Esophagus squamous epithelium (tissue), 5 donors: ENCODE results near the gene STAP2. TPM values are rescaled to one million over a fixed set of nuclear protein-coding genes. Genes with fewer than 3 reads are reported as not detected.

Experiments
- DNase-seq: peaks from one replicate; lab custom pipeline; 2025; lab: John Stamatoyannopoulos, UW
- H3K27ac ChIP-seq, 4 donors: fragments of 200-600 bp; sonication (generic); one replicate each; pipeline ENCODE4 v1.5.1; 2016 to 2019; ENCODE audit warnings: mild to moderate bottlenecking in 1 of 4
- H3K27me3 ChIP-seq, 4 donors: fragments of 200-600 bp; sonication (generic); 1 replicate in 3 of 4; 2 replicates in 1 of 4; pipeline versions ENCODE4 v1.5.1 to v1.6.0; 2017 to 2021; ENCODE audit warnings: antibody characterized with exemption in 1 of 4
- H3K36me3 ChIP-seq, 3 donors: fragments of 200-600 bp; sonication (generic); one replicate each; pipeline ENCODE4 v1.5.1; 2016 to 2019
- H3K4me1 ChIP-seq, 3 donors: fragments of 200-600 bp; sonication (generic); one replicate each; pipeline ENCODE4 v1.5.1; 2017 to 2019
- H3K4me3 ChIP-seq, 4 donors: fragments of 200-600 bp; sonication (generic); 1 replicate in 3 of 4; 2 replicates in 1 of 4; pipeline ENCODE4 v1.5.1; 2016 to 2019; ENCODE audit warnings: mild to moderate bottlenecking in 2 of 4, moderate library complexity in 1 of 4
- H3K9me3 ChIP-seq, 3 donors: fragments of 200-600 bp; sonication (generic); one replicate each; pipeline ENCODE4 v1.5.1; 2016 to 2019
- CTCF ChIP-seq, 6 experiments: fragments of 450-650 bp in 4 of 6; fragments of 200-600 bp in 2 of 6; sonication (generic) in 2 of 6; IDR thresholded peaks; one replicate each; pipeline ENCODE4 v1.5.1; 2016 to 2019; ENCODE audit warnings: antibody characterized with exemption in 6 of 6, mild to moderate bottlenecking in 4 of 6, moderate library complexity in 4 of 6
- POLR2A ChIP-seq, 4 donors: fragments of 450-650 bp; IDR thresholded peaks; one replicate each; pipeline ENCODE4 v1.6.1; 2017; ENCODE audit warnings: antibody characterized with exemption in 4 of 4, mild to moderate bottlenecking in 4 of 4, moderate library complexity in 3 of 4
- WGBS, 2 donors: methylation state at CpG; one replicate each; pipeline ENCODE4 v1.1.5; 2018; 5-methylcytosine and 5-hydroxymethylcytosine counted together
- intact Hi-C: fragments of 100-400 bp; cut with DNase I; formaldehyde crosslinking; loops from one replicate; pipeline ENCODE4 v1.15.0; 2022
- total RNA-seq, 4 donors: library from RNA; depleted of rRNA; stranded (reverse); fragments of >200 nt; gene quantifications; one replicate each; pipeline ENCODE4 v1.1.0, GENCODE V29; 2016
- donor health status: DM: yes; HTN: yes; CAD: no.

The STAP2 gene
- total RNA-seq, 4 donors from 2014 or later = 61.4 to 131 (median 82.5) TPM

- Histone ChIP-seq H3K36me3 (no peaks in the 10 kb centered on the region), H3K27me3 (peaks cover 0 to 39% (median 0%) of the 10 kb centered on the region in 4 donors), H3K27ac (no peak within 1 kb of the TSS), H3K4me1 (peaks cover 0 to 7% (median 6%) of the 10 kb centered on the region in 3 donors), H3K9me3 (no peaks in the 10 kb centered on the region), H3K4me3 (peak within 1 kb of the TSS in 3 of 4 donors; percentile 10 to 58 (median 41))
- TF ChIP-seq POLR2A (IDR thresholded peaks at IDR 0.05) (no peak), CTCF (IDR thresholded peaks at IDR 0.05) (no peak)
- intact Hi-C loops = no loop called here
- DNase-seq = no peak
- 0 to 11% methylated on average over 3 to 10 of the region's 63 CpGs for WGBS, 2 donors
Measured at GRCh38 chr19:4304538-4305256, 33.9 kb downstream of the STAP2 start, which contains the start of gene FSD1. TSS of gene FSD1 (plus strand) at chr19:4304598. CDS start at chr19:4304747, 149 bp downstream.

GRCh38 chr19:4303819-4304537, 34.6 kb downstream of the STAP2 start:
- H3K4me3 ChIP-seq = peak overlapping the region in 2 of 4 donors; percentile 41 to 58
- 36 to 44% methylated on average over 17 of the region's 18 CpGs for WGBS, 2 donors
- TF ChIP-seq CTCF (IDR thresholded peaks at IDR 0.05) (no peak), POLR2A (IDR thresholded peaks at IDR 0.05) (no peak)
- H3K36me3 ChIP-seq = no peaks in the 10 kb centered on the region
- H3K9me3 ChIP-seq = no peaks in the 10 kb centered on the region
- no peak overlapping the region for H3K27ac ChIP-seq
- H3K27me3 ChIP-seq = peaks cover 0 to 39% (median 0%) of the 10 kb centered on the region in 4 donors
- intact Hi-C loops = no loop called here
- no peak for DNase-seq
- H3K4me1 ChIP-seq = peaks cover 0 to 7% (median 6%) of the 10 kb centered on the region in 3 donors

- no peak for DNase-seq
- Histone ChIP-seq H3K27me3 (peaks cover 0 to 41% (median 0%) of the 10 kb centered on the region in 4 donors), H3K4me3 (no peak within 1 kb of the TSS), H3K9me3 (no peaks in the 10 kb centered on the region), H3K4me1 (peaks cover 0 to 7% (median 6%) of the 10 kb centered on the region in 3 donors), H3K36me3 (no peaks in the 10 kb centered on the region), H3K27ac (no peak within 1 kb of the TSS)
- no peak for TF ChIP-seq POLR2A (IDR thresholded peaks at IDR 0.05)
- intact Hi-C loops = no loop called here
- WGBS, 2 donors = 37% methylated on average over 6 of the region's 8 CpGs; no CpG with 5 or more reads in 1 of the 2 donors
Measured at GRCh38 chr19:4302243-4302640, 36.4 kb downstream of the STAP2 start, which contains the start of gene TMIGD2. TSS of gene TMIGD2 (minus strand) at chr19:4302389. CDS start at chr19:4302385, 4 bp downstream.

GRCh38 chr19:4301590-4302242, 36.9 kb downstream of the STAP2 start:
- no peaks in the 10 kb centered on the region for H3K9me3 ChIP-seq
- TF ChIP-seq POLR2A (IDR thresholded peaks at IDR 0.05) (no peak), CTCF (IDR thresholded peaks at IDR 0.05) (no peak)
- WGBS, 2 donors = 48 to 54% methylated on average over 11 to 12 of the region's 13 CpGs
- intact Hi-C loops = no loop called here
- no peaks in the 10 kb centered on the region for H3K36me3 ChIP-seq
- H3K27ac ChIP-seq = no peak overlapping the region
- peaks cover 0 to 40% (median 0%) of the 10 kb centered on the region in 4 donors for H3K27me3 ChIP-seq
- no peak for DNase-seq
- H3K4me3 ChIP-seq = no peak overlapping the region
- H3K4me1 ChIP-seq = peaks cover 0 to 7% (median 6%) of the 10 kb centered on the region in 3 donors

GRCh38 chr19:4300589-4300988, 38.0 kb downstream of the STAP2 start:
- H3K4me1 ChIP-seq = peaks cover 0 to 7% (median 6%) of the 10 kb centered on the region in 3 donors
- no peak overlapping the region for H3K4me3 ChIP-seq
- peaks cover 0 to 40% (median 0%) of the 10 kb centered on the region in 4 donors for H3K27me3 ChIP-seq
- WGBS, 2 donors = 81 to 83% methylated on average over 3 of the region's 3 CpGs
- intact Hi-C loops = no loop called here
- H3K36me3 ChIP-seq = no peaks in the 10 kb centered on the region
- TF ChIP-seq CTCF (IDR thresholded peaks at IDR 0.05) (no peak), POLR2A (IDR thresholded peaks at IDR 0.05) (no peak)
- no peaks in the 10 kb centered on the region for H3K9me3 ChIP-seq
- no peak overlapping the region for H3K27ac ChIP-seq
- no peak for DNase-seq
